Breast epithelium (tissue), 3 donors: ENCODE data around the gene CDHR2.

Experiments
- CTCF ChIP-seq, 3 donors: fragments of 450-650 bp; IDR thresholded peaks; one replicate each; pipeline ENCODE4 v1.5.1; 2016 to 2017; ENCODE audit warnings: antibody characterized with exemption in 3 of 3, mild to moderate bottlenecking in 3 of 3, moderate library complexity in 3 of 3
- POLR2A ChIP-seq: fragments of 450-650 bp; IDR thresholded peaks from one replicate; pipeline ENCODE4 v1.6.1; 2016; ENCODE audit warnings: antibody characterized with exemption, mild to moderate bottlenecking, moderate library complexity
- POLR2AphosphoS5 ChIP-seq, 3 donors: sonication (generic); formaldehyde crosslinking; IDR thresholded peaks; one replicate each; pipeline ENCODE4 v1.6.1; 2017; ENCODE audit warnings: antibody characterized with exemption in 3 of 3

- TF ChIP-seq POLR2AphosphoS5 (IDR thresholded peaks at IDR 0.05) (no peak), POLR2A (no peak), CTCF (IDR thresholded peaks at IDR 0.05) (no peak)
Observed at GRCh38 chr5:176629853-176630680, 80.9 kb downstream of the CDHR2 start, which contains the start of the genes EIF4E1B and SNCB.
